ENCODE measurements around the gene NRIP1. TPM values are rescaled to one million over a fixed set of nuclear protein-coding genes. Genes with fewer than 3 reads are reported as not detected.

Gene NRIP1
- total and polyA plus RNA-seq, 10 donors = 5.2 to 67.8 (median 51.8) TPM

DNA sequence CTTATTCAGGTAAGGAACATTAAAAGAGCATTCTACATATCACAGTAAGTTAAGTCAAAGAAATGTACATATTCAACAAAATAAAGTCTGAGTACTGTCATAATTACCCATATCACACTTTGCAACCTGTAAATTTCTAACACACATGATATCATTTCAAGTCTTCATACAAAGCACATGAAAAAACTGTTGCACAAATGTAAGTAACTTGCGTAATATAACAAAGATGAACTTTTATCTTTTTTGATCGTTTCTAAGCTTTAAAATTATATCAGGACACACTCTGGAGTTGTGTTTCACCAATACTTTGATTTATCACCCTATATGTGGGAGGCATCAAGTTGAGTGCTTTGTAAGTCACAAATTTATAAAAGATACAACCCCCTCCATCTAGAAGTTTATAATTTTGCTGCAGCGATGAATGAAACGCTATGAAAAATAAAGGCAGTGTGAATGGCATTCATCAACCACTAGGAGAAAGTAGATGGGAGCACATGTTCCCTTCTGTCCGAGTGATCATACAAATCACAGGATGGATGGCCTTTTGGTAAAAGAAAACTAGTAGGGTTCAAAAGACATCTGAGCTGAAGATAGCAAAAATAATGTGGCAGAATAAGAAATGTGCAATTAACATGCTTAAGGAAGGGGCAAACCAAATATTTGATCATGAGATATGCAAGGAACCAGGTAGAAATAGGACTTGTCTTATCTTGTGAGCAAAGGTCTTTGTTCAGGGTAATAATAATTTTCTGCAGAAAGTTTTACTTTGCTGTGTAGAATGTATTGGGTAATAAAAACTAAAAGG is 27.5 kb downstream of the NRIP1 start:
- TF ChIP-seq, protein P1, sequence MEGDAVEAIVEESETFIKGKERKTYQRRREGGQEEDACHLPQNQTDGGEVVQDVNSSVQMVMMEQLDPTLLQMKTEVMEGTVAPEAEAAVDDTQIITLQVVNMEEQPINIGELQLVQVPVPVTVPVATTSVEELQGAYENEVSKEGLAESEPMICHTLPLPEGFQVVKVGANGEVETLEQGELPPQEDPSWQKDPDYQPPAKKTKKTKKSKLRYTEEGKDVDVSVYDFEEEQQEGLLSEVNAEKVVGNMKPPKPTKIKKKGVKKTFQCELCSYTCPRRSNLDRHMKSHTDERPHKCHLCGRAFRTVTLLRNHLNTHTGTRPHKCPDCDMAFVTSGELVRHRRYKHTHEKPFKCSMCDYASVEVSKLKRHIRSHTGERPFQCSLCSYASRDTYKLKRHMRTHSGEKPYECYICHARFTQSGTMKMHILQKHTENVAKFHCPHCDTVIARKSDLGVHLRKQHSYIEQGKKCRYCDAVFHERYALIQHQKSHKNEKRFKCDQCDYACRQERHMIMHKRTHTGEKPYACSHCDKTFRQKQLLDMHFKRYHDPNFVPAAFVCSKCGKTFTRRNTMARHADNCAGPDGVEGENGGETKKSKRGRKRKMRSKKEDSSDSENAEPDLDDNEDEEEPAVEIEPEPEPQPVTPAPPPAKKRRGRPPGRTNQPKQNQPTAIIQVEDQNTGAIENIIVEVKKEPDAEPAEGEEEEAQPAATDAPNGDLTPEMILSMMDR (IDR thresholded peaks at IDR 0.05 in 8 of 11, conservative IDR thresholded peaks at IDR 0.05 in 3 of 11) = no peak
- TF ChIP-seq POLR2A (IDR thresholded peaks at IDR 0.05) (no peak), POLR2AphosphoS5 (IDR thresholded peaks at IDR 0.05) (no peak)
- 77 to 88% (median 83%) methylated on average over 5 of the region's 5 CpGs for WGBS, 5 donors
- H3K36me3 ChIP-seq = peaks cover 0 to 11% (median 0%) of the 10 kb centered on the region in 6 donors
- H3K27ac ChIP-seq = no peak overlapping the region
- H3K9me3 ChIP-seq = no peaks in the 10 kb centered on the region
- H3K4me3 ChIP-seq = no peak overlapping the region
- intact Hi-C loops (cut with DNase I; ENCODE audit: low total_unique reads) = no loop called here
- H3K27me3 ChIP-seq (replicated peaks in 1 of 7) = no peaks in the 10 kb centered on the region
- no peak for DNase-seq
- H3K4me1 ChIP-seq = peaks cover 6 to 66% (median 32%) of the 10 kb centered on the region in 6 donors

DNA sequence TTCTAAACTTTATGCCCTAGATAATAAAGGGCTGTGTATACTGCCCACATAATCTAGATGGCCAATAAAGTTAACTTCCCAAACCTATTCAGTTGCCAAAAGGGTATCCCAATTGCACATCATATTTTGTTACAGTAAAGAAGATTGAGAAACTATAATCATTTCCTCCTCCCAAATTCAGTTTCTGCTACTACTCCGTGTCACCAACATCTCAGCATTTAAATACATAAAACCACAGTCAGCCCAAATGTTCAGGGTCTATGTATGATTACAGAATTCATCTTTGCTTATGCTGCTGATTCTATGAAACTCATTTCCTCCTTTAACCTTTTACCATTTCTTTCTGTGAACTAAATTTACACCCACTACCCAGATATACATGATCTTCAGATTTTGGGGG is 28.6 kb downstream of the NRIP1 start:
- Histone ChIP-seq H3K4me3 (no peak overlapping the region), H3K36me3 (peaks cover 0 to 6% (median 0%) of the 10 kb centered on the region in 6 donors), H3K4me1 (peaks cover 6 to 63% (median 27%) of the 10 kb centered on the region in 6 donors), H3K27ac (no peak overlapping the region), H3K9me3 (no peaks in the 10 kb centered on the region), H3K27me3 (replicated peaks in 1 of 7) (no peaks in the 10 kb centered on the region)
- TF ChIP-seq, protein P1 (IDR thresholded peaks at IDR 0.05 in 8 of 11, conservative IDR thresholded peaks at IDR 0.05 in 3 of 11) = no peak
- TF ChIP-seq POLR2A (IDR thresholded peaks at IDR 0.05) (no peak), POLR2AphosphoS5 (IDR thresholded peaks at IDR 0.05) (no peak)
- 20 to 40% (median 25%) methylated on average over 1 of the region's 1 CpG for WGBS, 5 donors
- intact Hi-C loops (cut with DNase I; ENCODE audit: low total_unique reads) = no loop called here
- DNase-seq = no peak

DNA sequence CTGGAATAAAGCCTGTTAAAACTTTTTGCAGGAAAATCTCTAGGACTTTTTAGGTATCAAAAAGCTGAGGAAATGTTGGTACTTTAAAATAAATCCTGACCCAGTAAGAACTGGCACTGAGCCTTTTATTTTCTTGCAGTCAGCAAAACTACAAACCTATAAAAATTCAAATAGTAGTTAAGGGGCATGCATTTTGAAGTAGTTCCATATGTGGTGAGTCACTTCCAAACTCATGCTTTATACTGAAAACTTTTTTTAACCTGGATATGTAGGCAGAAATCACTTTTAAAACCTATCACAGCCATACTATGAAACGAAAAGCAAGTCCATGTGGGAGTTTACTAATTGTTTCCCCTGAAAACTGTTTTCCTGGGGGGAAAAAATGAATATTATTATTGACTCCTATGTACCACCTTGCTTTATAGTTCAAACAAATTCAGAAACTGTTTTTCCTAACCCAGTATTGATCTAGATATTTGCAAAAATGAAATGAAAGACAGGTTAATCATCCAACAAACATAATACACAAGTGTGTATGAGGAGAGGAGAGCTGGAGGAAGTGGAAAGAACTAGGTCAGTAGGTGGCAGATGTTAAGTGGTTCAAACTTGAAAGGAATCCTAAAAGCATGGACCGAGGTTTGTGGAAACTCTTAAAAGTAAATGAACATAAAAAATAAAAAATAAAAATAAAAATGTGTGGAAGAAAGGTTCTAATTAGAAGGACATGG is 30.5 kb downstream of the NRIP1 start:
- Histone ChIP-seq H3K4me3 (no peak overlapping the region), H3K4me1 (peaks cover 6 to 63% (median 26%) of the 10 kb centered on the region in 6 donors), H3K36me3 (peaks cover 0 to 4% (median 0%) of the 10 kb centered on the region in 6 donors), H3K27me3 (replicated peaks in 1 of 7) (no peaks in the 10 kb centered on the region), H3K9me3 (no peaks in the 10 kb centered on the region), H3K27ac (peak overlapping the region in 5 of 8 donors; percentile 6 to 34 (median 22))
- no peak for TF ChIP-seq POLR2AphosphoS5 (IDR thresholded peaks at IDR 0.05)
- TF ChIP-seq, protein P1 (IDR thresholded peaks at IDR 0.05 in 8 of 11, conservative IDR thresholded peaks at IDR 0.05 in 3 of 11) = no peak
- no peak for TF ChIP-seq POLR2A (IDR thresholded peaks at IDR 0.05)
- no peak for DNase-seq
- intact Hi-C loops (cut with DNase I; ENCODE audit: low total_unique reads) = no loop called here
- 23 to 41% (median 33%) methylated on average over 2 of the region's 2 CpGs for WGBS, 5 donors

Measured in spleen (tissue), 11 donors.